Panc1 (cell line): Measurements from ENCODE around the gene OVOL1. TPM values are rescaled to one million over a fixed set of nuclear protein-coding genes. Genes with fewer than 3 reads are reported as not detected.

Experiments used
- ATAC-seq: fragments of 200-7000 bp; cut with Tn5 transposase; 2 replicates; pipeline ENCODE4 v1.9.1; 2020; ENCODE audit warnings: mild to moderate bottlenecking, moderate library complexity
- BruUV-seq: library from RNA; stranded (reverse); fragments of 400-500 nt; replicated peaks from 2 replicates; lab custom pipeline; 2021; lab: Mats Ljungman, UMichigan
- CTCF ChIA-PET: fragments of 300-600 bp; sonication (Branson Sonifier 250); formaldehyde crosslinking; loops from one replicate; lab custom pipeline; 2022; ENCODE audit warnings: antibody characterized with exemption; lab: Charles Lee
- POLR2A ChIA-PET: fragments of 300-600 bp; sonication (Branson Sonifier 250); formaldehyde crosslinking; loops from one replicate; lab custom pipeline; 2022; ENCODE audit warnings: antibody characterized with exemption; lab: Charles Lee
- DNase-seq: peaks from one replicate; pipeline ENCODE4 v3.0.0-alpha.2; 2010; ENCODE audit warnings: low read depth, low spot score
- H3K27ac ChIP-seq: 2 replicates; pipeline ENCODE4 v1.5.1; 2011; ENCODE audit warnings: mild to moderate bottlenecking, low read length, inconsistent platforms
- H3K27me3 ChIP-seq: fragments of 200-500 bp; sonication (Bioruptor generic); 2 replicates; pipeline ENCODE4 v1.6.0; 2014; ENCODE audit warnings: low read length, inconsistent platforms; ENCODE audit not compliant: control insufficient read depth, insufficient read depth
- H3K36me3 ChIP-seq: fragments of 200-500 bp; sonication (Bioruptor generic); 2 replicates; pipeline ENCODE4 v1.5.1; 2014; ENCODE audit warnings: inconsistent platforms, mild to moderate bottlenecking, low read length, moderate library complexity; ENCODE audit not compliant: control insufficient read depth, insufficient read depth
- H3K4me1 ChIP-seq: 2 replicates; pipeline ENCODE4 v1.5.1; 2011; ENCODE audit warnings: inconsistent platforms, mild to moderate bottlenecking, low read length, moderate library complexity; ENCODE audit not compliant: control insufficient read depth, insufficient read depth
- H3K4me3 ChIP-seq, 2 experiments: 2 replicates each; pipeline ENCODE4 v1.5.1; 2011 to 2012; ENCODE audit warnings: low read depth in 2 of 2, low read length in 2 of 2, mild to moderate bottlenecking in 2 of 2, inconsistent platforms in 1 of 2, moderate library complexity in 1 of 2
- H3K9me3 ChIP-seq: fragments of 200-500 bp; sonication (Bioruptor generic); 2 replicates; pipeline ENCODE4 v1.5.1; 2014; ENCODE audit warnings: low read depth, mild to moderate bottlenecking, inconsistent platforms, low read length, moderate library complexity; ENCODE audit not compliant: control insufficient read depth, insufficient read depth
- CTCF ChIP-seq: fragments of 450-650 bp; IDR thresholded peaks from 2 replicates; pipeline ENCODE4 v1.5.1; 2017; ENCODE audit warnings: mild to moderate bottlenecking
- POLR2AphosphoS5 ChIP-seq: IDR thresholded peaks from 2 replicates; pipeline ENCODE4 v1.6.1; 2012; ENCODE audit warnings: mild to moderate bottlenecking, low read depth, low read length, moderate library complexity
- REST ChIP-seq, 2 experiments: IDR thresholded peaks; 2 replicates each; pipeline ENCODE4 v1.6.1; 2011 to 2012; ENCODE audit warnings: low read depth in 2 of 2, control low read depth in 1 of 2, low read length in 1 of 2, mild to moderate bottlenecking in 1 of 2, moderate library complexity in 1 of 2; ENCODE audit not compliant: insufficient read depth in 1 of 2
- SIN3A ChIP-seq: IDR thresholded peaks from 2 replicates; pipeline ENCODE4 v1.6.1; 2012; ENCODE audit warnings: low read depth, mild to moderate bottlenecking, low read length, moderate library complexity, borderline replicate concordance; ENCODE audit not compliant: insufficient read depth
- TCF7L2 ChIP-seq: IDR thresholded peaks from 2 replicates; pipeline ENCODE4 v1.6.1; 2011; ENCODE audit warnings: mild to moderate bottlenecking, low read depth, low read length, inconsistent platforms
- in situ Hi-C: cut with HindIII; loops from 2 replicates; pipeline ENCODE4 v1.10.0; 2016; ENCODE audit warnings: low sequenced_read_pairs, low pct_unique_long_range_greater_than_20kb
- intact Hi-C: fragments of 100-400 bp; cut with micrococcal nuclease; formaldehyde crosslinking; loops from one replicate; pipeline ENCODE4 v1.10.0; 2022; ENCODE audit not compliant: unreplicated experiment
- total RNA-seq: library from RNA; stranded (reverse); gene quantifications from one replicate; pipeline ENCODE4 v1.2.1, GENCODE V29; 2021; ENCODE audit not compliant: unreplicated experiment

The OVOL1 gene
- total RNA-seq, 1 experiment from 2014 or later, result 0.23 TPM

DNA sequence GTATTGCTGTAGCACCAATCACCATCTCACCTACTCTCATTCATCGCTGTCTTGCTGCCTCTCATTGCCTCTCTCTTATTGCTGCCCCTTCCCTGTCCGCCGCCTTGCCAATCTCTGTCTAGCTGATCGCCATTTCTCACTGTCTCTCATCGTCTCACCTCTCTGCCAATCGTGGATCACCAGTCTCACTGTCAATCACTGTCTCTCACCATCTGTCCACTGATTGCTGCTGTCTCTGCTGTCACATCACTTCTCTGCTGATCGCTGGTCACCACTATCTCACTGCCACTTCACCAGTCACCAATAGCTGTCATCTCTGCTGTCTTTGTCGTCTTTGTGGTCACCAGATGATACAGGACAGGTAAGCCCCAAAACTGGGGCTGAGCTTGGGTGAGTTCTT lies 45.7 kb upstream of the OVOL1 start:
- Histone ChIP-seq H3K36me3 (no peaks in the 10 kb centered on the region), H3K4me1 (0 out of 2 replicates have a peak, but pooled peaks cover 7% of the 10 kb centered on the region), H3K9me3 (peaks cover 9% of the 10 kb centered on the region), H3K27ac (no peak overlapping the region), H3K4me3 (no peak overlapping the region), H3K27me3 (no peaks in the 10 kb centered on the region; the same call in 1 of the 2 replicates)
- ATAC-seq (no peak), DNase-seq (no peak)
- CTCF ChIA-PET, result no interaction called here
- intact Hi-C loops, result no loop called here
- BruUV-seq, result no TSS peak
- no peak for TF ChIP-seq REST (IDR thresholded peaks at IDR 0.05; ENCODE audit: insufficient read depth in 1 of 2, low read depth in 2 of 2, low read length in 1 of 2)
- no peak for TF ChIP-seq SIN3A
- no peak for TF ChIP-seq TCF7L2
- no peak for TF ChIP-seq POLR2AphosphoS5
- no peak for TF ChIP-seq CTCF
- in situ Hi-C loops, result no loop called here
- POLR2A ChIA-PET, result no interaction called here

DNA sequence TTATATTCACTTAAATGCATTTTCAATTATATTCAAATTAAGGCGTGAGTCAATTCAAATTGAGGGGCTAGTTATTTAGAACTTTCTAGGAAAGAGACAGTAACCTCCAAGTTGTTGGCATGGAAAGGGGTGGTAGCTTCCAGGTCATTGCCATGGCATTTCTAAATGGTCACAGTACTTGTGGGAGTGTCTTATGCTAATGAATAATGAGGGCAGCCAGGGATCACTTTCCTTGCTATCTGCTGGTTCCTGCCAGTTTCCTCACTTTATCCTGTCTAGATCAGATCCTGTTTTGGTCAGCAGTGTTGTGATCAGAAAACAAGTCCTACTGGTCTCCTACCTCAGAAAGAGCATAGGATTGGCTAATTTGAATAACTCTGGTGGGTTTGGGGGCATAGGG lies 44.5 kb upstream of the OVOL1 start:
- ChIA-PET POLR2A (interaction anchor here (0.6 kb wide), 1 partner anchor 55 kb away, joined by 3 read pairs; no protein-coding TSS in a partner anchor), CTCF (no interaction called here)
- H3K27ac ChIP-seq, result no peak overlapping the region
- BruUV-seq, result no TSS peak
- H3K36me3 ChIP-seq, result no peaks in the 10 kb centered on the region
- no peak for TF ChIP-seq CTCF
- no peak for TF ChIP-seq SIN3A
- TF ChIP-seq TCF7L2, result no peak
- no peak for TF ChIP-seq REST (IDR thresholded peaks at IDR 0.05; ENCODE audit: insufficient read depth in 1 of 2, low read depth in 2 of 2, low read length in 1 of 2)
- TF ChIP-seq POLR2AphosphoS5, result no peak
- ATAC-seq (no peak), DNase-seq (no peak)
- intact Hi-C loops (no loop called here), in situ Hi-C loops (no loop called here)
- no peaks in the 10 kb centered on the region for H3K9me3 ChIP-seq
- H3K4me1 ChIP-seq, result 0 out of 2 replicates have a peak, but pooled peaks cover 7% of the 10 kb centered on the region
- H3K4me3 ChIP-seq, result no peak overlapping the region
- no peaks in the 10 kb centered on the region; the same call in 1 of the 2 replicates for H3K27me3 ChIP-seq
